ENCODE data around the gene OR52E4. TPM values are rescaled to one million over a fixed set of nuclear protein-coding genes. Genes with fewer than 3 reads are reported as not detected.

The OR52E4 gene
- polyA plus RNA-seq, 1 donor (not counting 4 experiments of a cell fraction or from before 2014, with no cell fraction given), result not detected

GRCh38 chr11:5928811-5929210 lies 48.4 kb downstream of the OR52E4 start:
- Histone ChIP-seq H4K20me1 (ENCODE audit: control insufficient read depth, extremely low read depth, insufficient read depth, low read length) (no peaks in the 10 kb centered on the region), H3K9me1 (ENCODE audit: control insufficient read depth, extremely low read depth, insufficient read depth, low read length) (no peaks in the 10 kb centered on the region), H3K9me3 (ENCODE audit: control insufficient read depth, low read depth, low read length) (peaks cover 2% of the 10 kb centered on the region), H3K9ac (ENCODE audit: control insufficient read depth, extremely low read depth, insufficient read depth, low read length) (no peak overlapping the region), H3K4me3 (ENCODE audit: control insufficient read depth in 2 of 3, extremely low read depth in 1 of 3, insufficient read depth in 2 of 3, low read depth in 1 of 3, low read length in 3 of 3) (no peak overlapping the region), H3K79me2 (ENCODE audit: control insufficient read depth, insufficient read depth, low read length) (no peaks in the 10 kb centered on the region), H3K36me3 (ENCODE audit: control insufficient read depth in 2 of 2, extremely low read depth in 1 of 2, insufficient read depth in 2 of 2, low read length in 2 of 2) (no peaks in the 10 kb centered on the region), H2AFZ (ENCODE audit: control insufficient read depth, low read length) (no peak overlapping the region), H3K27me3 (ENCODE audit: control insufficient read depth, extremely low read depth, insufficient read depth, low read length) (no peaks in the 10 kb centered on the region), H3K4me1 (ENCODE audit: control insufficient read depth, extremely low read depth, insufficient read depth, low read length) (peaks cover under 1% of the 10 kb centered on the region), H3K4me2 (ENCODE audit: control insufficient read depth, extremely low read depth, insufficient read depth, low read depth, low read length) (no peak overlapping the region), H3K27ac (ENCODE audit: control insufficient read depth, insufficient read depth, low read length) (no peak overlapping the region)
- no peak for TF ChIP-seq EZH2 (IDR thresholded peaks at IDR 0.05; ENCODE audit: low read length)
- TF ChIP-seq CTCF (optimal IDR thresholded peaks at IDR 0.05 in 1 of 3, IDR thresholded peaks at IDR 0.05 in 1 of 3, conservative IDR thresholded peaks at IDR 0.05 in 1 of 3; ENCODE audit: extremely low read depth in 1 of 3, insufficient read depth in 2 of 3, low read length in 3 of 3), result no peak
- dilution Hi-C loops (cut with MboI; ENCODE audit: extremely low pct_ligation_motif_present, low sequenced_read_pairs), result no loop called here
- DNase-seq (ENCODE audit: low read depth, low spot score), result no peak
- FAIRE-seq, result no peak

- Histone ChIP-seq H3K27me3 (ENCODE audit: control insufficient read depth, extremely low read depth, insufficient read depth, low read length) (no peaks in the 10 kb centered on the region), H3K4me3 (ENCODE audit: control insufficient read depth in 2 of 3, extremely low read depth in 1 of 3, insufficient read depth in 2 of 3, low read depth in 1 of 3, low read length in 3 of 3) (no peak overlapping the region), H2AFZ (ENCODE audit: control insufficient read depth, low read length) (no peak overlapping the region), H3K9ac (ENCODE audit: control insufficient read depth, extremely low read depth, insufficient read depth, low read length) (no peak overlapping the region), H3K4me1 (ENCODE audit: control insufficient read depth, extremely low read depth, insufficient read depth, low read length) (no peaks in the 10 kb centered on the region), H3K4me2 (ENCODE audit: control insufficient read depth, extremely low read depth, insufficient read depth, low read depth, low read length) (no peak overlapping the region), H3K79me2 (ENCODE audit: control insufficient read depth, insufficient read depth, low read length) (no peaks in the 10 kb centered on the region), H3K9me3 (ENCODE audit: control insufficient read depth, low read depth, low read length) (peaks cover 2% of the 10 kb centered on the region), H3K36me3 (ENCODE audit: control insufficient read depth in 2 of 2, extremely low read depth in 1 of 2, insufficient read depth in 2 of 2, low read length in 2 of 2) (no peaks in the 10 kb centered on the region), H3K27ac (ENCODE audit: control insufficient read depth, insufficient read depth, low read length) (no peak overlapping the region), H3K9me1 (ENCODE audit: control insufficient read depth, extremely low read depth, insufficient read depth, low read length) (no peaks in the 10 kb centered on the region), H4K20me1 (ENCODE audit: control insufficient read depth, extremely low read depth, insufficient read depth, low read length) (no peaks in the 10 kb centered on the region)
- DNase-seq (ENCODE audit: low read depth, low spot score) (no peak), FAIRE-seq (no peak)
- dilution Hi-C loops (cut with MboI; ENCODE audit: extremely low pct_ligation_motif_present, low sequenced_read_pairs), result no loop called here
- TF ChIP-seq EZH2 (IDR thresholded peaks at IDR 0.05; ENCODE audit: low read length) (no peak), CTCF (optimal IDR thresholded peaks at IDR 0.05 in 1 of 3, IDR thresholded peaks at IDR 0.05 in 1 of 3, conservative IDR thresholded peaks at IDR 0.05 in 1 of 3; ENCODE audit: extremely low read depth in 1 of 3, insufficient read depth in 2 of 3, low read length in 3 of 3) (no peak)
These were observed 49.3 kb downstream of the OR52E4 start for GRCh38 chr11:5929571-5930368.

Measured in keratinocyte (primary cell).